NCI-H2196 (cell line): ENCODE data around the gene ROCK2.
"Not testable (repeated sequence)": the region's sequence is repeated elsewhere in the genome, so short reads cannot be mapped to it uniquely, and the experiment has no call there.

Experiments used
- DNase-seq: peaks from one replicate; lab custom pipeline; 2025; ENCODE audit not compliant: unreplicated experiment; lab: John Stamatoyannopoulos, UW

Gene ROCK2

DNA sequence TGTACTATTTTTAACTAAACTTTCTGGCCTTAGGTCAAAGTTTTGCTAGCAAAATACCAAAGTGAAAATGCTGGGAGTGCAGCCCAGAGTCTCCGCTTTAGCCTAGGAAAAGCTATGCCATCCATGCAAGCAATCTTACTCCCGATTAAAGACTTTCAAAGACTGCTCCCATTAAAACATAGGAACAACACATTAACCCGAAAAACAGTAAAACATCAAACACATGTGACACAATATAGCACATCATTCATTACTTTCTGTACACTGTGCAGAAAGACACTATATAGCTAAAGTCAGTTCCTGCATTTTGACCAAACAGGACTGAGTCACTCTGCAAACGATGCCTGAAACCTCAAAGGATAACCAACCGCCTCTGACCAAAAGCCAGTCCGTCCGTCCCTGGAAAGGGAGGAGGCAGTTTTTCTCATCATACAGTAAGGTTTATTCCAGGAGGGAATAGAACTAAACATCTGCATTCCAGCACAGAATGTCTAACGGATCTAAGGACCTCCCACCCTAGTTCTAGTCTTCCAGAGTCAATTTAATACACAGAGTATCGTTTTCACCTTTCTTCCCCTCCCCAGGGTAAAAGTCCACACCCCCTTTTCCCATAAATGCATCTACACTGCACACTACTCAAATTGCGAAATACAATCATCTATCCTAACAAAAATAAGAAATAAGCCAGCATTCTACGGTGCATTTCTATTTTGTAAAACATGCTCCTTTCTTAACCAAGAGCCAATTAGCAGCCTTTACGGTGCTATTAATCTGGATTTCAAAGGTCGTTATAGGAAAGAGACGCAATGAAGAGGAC, 1.7 kb downstream of the ROCK2 start:
- peak; percentile 30 for DNase-seq

- DNase-seq = peak; percentile 7
These were observed 3.7 kb downstream of the ROCK2 start for GRCh38 chr2:11340717-11341116.

DNA sequence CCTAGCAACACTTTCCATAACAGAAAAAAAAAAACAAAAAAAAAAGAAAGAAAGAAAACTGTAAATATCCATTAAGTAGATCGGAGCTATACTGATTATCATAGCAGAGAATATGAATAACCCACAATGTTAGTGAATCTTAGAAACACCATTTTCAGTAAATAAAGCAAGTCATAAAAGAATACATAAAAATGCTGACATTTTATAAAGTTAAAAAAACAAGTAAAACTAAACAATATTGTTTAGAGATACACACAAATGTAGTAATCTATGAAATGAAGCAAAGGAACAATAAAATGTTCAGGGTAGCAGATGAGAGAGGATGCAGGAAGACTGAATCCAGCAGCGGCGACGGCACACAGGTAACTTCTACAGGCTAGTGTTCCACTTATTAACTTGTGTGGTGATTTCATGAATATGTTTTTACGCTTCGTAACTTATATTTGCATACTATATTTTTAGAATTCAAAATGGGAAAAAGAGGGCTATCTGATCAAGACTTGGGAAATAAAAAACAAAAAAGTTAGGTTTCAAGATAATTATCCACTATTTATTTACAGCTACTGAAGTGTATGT, 4.8 kb downstream of the ROCK2 start:
- DNase-seq = no peak

GRCh38 chr2:11338580-11338979, 5.9 kb downstream of the ROCK2 start:
- DNase-seq = no peak

DNA sequence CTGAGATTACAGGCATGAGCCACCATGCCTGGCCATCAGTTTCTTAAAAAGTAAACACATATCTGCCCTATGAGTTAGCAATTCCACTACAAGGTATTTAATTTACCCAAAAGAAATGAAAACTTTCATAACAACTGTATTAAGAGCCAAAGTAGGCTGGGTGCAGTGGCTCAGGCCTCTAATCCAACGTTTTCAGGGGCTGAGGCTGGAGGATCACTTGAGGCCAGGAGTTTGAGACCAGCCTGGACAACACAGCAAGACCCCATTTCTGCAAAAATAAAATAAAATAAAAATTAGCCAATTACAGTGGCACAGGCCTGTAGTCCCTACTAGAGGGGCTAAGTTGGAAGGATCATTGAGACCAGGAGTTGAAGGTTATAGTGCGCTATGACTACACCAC, 6.5 kb downstream of the ROCK2 start:
- no peak for DNase-seq

- no peak for DNase-seq
These were observed 8.2 kb downstream of the ROCK2 start for GRCh38 chr2:11336189-11336588.

GRCh38 chr2:11333427-11334183, 10.8 kb downstream of the ROCK2 start:
- DNase-seq = no peak

DNA sequence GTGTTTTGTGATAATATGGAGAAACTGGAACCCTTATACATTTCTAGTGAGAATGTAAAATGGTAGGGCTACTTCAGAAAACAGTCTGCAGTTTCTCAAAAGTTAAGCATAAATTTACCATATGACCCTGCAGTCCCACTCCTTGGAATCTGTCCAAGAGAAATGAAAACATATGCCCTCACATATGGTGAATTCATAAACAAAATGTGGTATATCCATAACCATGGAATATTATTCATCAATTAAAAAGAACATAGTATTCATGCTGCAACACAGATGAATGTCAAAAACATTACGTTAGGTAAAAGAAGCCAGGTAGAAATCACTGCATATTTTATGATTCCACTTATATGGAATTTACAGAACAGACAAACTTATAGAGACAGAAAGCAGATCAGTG, 11.8 kb downstream of the ROCK2 start:
- no peak for DNase-seq

- no peak for DNase-seq
These were observed 13.8 kb downstream of the ROCK2 start for GRCh38 chr2:11330457-11331142.

- DNase-seq = no peak
These were observed 14.7 kb downstream of the ROCK2 start for GRCh38 chr2:11329776-11330175.

DNA sequence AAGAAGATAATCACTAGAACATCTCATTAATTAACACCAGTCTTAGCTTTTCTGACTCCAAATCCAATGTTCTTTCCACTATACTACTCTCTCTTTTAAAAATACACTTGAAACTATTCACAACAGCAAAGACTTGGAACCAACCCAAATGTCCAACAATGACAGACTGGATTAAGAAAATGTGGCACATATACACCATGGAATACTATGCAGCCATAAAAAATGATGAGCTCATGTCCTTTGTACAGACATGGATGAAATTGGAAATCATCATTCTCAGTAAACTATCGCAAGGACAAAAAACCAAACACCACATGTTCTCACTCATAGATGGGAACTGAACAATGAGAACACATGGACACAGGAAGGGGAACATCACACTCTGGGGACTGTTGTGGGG, 15.9 kb downstream of the ROCK2 start:
- DNase-seq = not testable (repeated sequence)

DNA sequence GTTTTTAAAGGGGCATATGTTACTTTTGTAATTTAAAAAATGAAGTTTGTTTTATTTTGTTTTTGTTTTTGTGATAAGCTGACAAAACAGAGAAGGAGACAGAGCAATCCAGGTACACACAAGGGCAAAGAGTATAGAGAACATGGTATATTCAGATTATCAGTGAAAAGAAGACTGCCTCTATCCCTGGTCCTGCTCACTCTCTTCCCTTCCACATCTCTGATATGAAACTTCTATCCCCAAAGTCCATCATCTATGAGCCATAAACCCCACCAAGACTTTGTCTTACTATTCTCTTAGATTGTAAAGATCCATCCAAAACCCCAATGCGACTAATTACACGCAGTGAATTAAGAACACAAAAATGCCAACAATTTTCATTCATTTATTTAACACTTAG, 16.6 kb downstream of the ROCK2 start:
- no peak for DNase-seq

DNA sequence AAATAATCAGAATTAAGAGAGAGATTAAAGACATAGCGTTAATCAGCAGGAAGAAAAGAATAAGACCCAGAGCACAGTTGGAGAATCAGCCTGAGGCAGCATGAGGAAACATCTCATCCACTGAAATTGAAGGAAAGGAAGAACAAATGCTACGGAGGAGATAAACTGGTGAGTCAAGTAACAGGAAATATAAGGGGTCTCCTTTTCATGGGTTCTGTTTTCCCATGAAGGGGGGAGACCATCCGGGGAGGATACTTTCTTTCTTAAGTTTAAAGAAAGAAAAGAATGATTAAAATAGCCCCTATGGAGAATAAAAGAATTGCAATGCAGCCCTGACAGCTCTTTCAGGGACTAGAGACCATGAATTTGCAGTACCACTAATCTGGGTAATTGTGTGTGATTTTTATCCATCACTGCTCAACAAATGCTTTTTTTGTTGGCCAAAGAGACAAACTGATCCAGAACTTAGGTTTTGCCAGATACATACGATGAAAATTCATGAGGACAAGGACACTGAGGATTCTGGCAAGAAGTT, 17.7 kb downstream of the ROCK2 start:
- DNase-seq = no peak

DNA sequence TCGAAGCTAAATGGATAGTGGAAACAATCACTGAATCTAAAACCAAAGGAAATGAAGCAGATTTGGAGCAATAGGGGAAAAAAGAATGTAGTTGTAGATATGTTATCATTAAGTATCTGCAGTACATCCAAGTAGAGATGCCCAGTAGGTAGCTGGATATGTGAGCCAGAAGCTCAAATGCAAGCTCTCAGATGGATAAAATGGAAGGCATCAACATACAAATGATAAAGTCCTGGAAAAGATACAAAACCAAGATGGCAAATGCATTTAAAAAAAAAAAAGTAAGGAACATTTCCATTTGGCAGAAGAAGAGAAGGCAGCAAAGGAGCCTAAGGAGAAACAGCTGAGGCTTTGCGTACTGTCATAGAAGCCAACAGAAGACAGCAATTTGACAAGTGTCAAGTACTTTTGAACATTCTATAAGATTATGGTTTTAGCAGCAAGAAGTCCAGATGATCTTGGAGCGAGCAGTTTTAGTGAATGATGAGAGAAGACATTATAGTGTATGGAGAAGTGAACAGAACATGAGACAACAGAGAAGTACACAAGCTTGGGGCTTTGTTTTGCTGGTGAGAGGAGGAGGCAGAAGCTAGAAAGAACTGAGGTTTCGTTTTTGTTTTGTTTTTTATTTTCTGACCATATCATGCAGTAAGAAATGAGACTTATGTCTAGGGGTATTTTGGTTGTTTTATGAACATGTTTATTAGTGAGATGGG, 18.3 kb downstream of the ROCK2 start:
- no peak for DNase-seq

GRCh38 chr2:11321847-11322246, 22.6 kb downstream of the ROCK2 start:
- DNase-seq = no peak

DNA sequence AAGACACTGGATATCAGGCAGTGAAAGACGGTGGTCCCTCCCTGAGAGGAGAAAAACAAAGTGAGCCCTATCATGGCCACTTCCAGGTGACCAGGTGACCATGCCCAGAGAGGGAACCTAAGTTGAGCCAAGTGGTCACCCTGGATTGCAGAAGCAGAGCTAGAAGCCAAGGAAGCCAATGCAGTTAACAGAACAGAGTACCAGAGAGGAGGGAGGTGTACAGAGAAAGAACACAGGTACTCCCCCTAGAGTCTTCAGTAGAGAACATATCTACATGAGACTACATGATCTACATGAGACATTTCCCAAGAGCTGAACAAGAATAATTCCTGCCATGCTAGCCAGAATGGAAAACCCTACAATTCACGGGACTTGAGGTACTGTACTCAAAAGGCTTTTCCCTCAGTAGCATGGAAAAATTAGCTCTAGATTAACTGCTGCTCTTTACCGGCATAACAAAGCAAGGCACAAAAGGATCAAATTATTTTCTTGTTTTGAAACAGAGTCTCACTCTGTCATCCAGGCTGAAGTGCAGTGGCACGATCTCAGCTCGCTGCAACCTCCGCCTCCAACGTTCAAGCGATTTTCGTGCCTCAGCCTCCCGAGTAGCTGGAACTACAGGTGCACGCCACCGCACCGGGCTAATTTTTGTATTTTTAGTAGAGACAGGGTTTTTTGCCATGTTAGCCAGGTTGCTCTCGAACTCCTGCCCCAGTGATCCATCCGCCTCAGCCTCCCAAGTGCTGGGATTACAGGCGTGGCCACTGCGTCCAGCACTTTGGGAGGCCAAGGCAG, 23.5 kb downstream of the ROCK2 start:
- no peak for DNase-seq

- DNase-seq = no peak
These were observed 24.5 kb downstream of the ROCK2 start for GRCh38 chr2:11319939-11320338.

GRCh38 chr2:11315074-11315705, 29.2 kb downstream of the ROCK2 start:
- no peak for DNase-seq

DNA sequence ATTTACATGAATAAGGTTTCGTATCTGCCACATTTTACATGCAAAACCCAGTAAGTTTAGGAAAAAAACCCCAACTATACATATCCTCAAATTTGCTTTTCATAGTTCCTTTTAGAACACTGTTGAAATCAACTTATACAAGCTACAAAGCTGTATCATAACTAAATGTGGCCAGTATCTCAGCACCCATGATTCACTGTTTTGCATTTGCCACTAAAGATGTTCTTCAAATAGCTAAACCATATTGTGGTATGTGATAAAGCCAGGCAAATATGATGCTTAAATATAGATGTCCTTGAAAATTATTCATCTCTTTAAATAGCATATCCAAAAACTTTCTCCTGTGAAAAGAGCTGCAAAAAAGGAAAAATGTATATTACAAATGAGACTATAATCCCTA, 29.9 kb downstream of the ROCK2 start:
- no peak for DNase-seq
